Vagina (tissue), 2 donors: ENCODE measurements around the gene ARHGEF2. TPM values are rescaled to one million over a fixed set of nuclear protein-coding genes. Genes with fewer than 3 reads are reported as not detected.
A peak's percentile ranks its signal among the peaks of the same experiment; 100 is the strongest.

ENCODE experiments used
- DNase-seq, 2 donors: peaks; one replicate each; pipeline ENCODE4 v3.0.0-alpha.2; 2017; ENCODE audit errors: extremely low spot score in 2 of 2
- H3K27ac ChIP-seq: fragments of 200-600 bp; sonication (generic); one replicate; pipeline ENCODE4 v1.5.1; 2019
- H3K27me3 ChIP-seq: fragments of 200-600 bp; sonication (generic); one replicate; pipeline ENCODE4 v1.5.1; 2019
- H3K36me3 ChIP-seq, 2 donors: fragments of 200-600 bp; sonication (generic); one replicate each; pipeline ENCODE4 v1.5.1; 2017 to 2019
- H3K4me1 ChIP-seq: fragments of 200-600 bp; sonication (generic); one replicate; pipeline ENCODE4 v1.5.1; 2019
- H3K4me3 ChIP-seq, 2 donors: fragments of 200-600 bp; sonication (generic); 1 replicate in 1 of 2; 2 replicates in 1 of 2; pipeline ENCODE4 v1.5.1; 2016 to 2019
- H3K9me3 ChIP-seq: fragments of 200-600 bp; sonication (generic); one replicate; pipeline ENCODE4 v1.5.1; 2019
- POLR2A ChIP-seq, 2 donors: fragments of 450-650 bp; IDR thresholded peaks; one replicate each; pipeline ENCODE4 v1.6.1; 2017; ENCODE audit warnings: antibody characterized with exemption in 2 of 2, mild to moderate bottlenecking in 2 of 2, moderate library complexity in 2 of 2
- POLR2AphosphoS5 ChIP-seq, 2 donors: sonication (generic); formaldehyde crosslinking; IDR thresholded peaks; one replicate each; pipeline ENCODE4 v1.9.0; 2017; ENCODE audit warnings: antibody characterized with exemption in 2 of 2, mild to moderate bottlenecking in 2 of 2, low read depth in 1 of 2; ENCODE audit not compliant: insufficient read depth in 1 of 2
- intact Hi-C: fragments of 100-400 bp; cut with DNase I; formaldehyde crosslinking; loops from one replicate; pipeline ENCODE4 v1.15.1; 2023
- total RNA-seq: library from RNA; depleted of rRNA; stranded (reverse); fragments of >200 nt; gene quantifications from one replicate; pipeline ENCODE4 v1.2.3, GENCODE V29; 2016
- TF ChIP-seq, protein P1 (sequence below), 3 experiments: fragments of 450-650 bp in 2 of 3; fragments of 200-600 bp in 1 of 3; sonication (generic) in 1 of 3; IDR thresholded peaks; one replicate each; pipeline ENCODE4 v1.5.1; 2017 to 2019; ENCODE audit warnings: antibody characterized with exemption in 3 of 3, mild to moderate bottlenecking in 2 of 3, moderate library complexity in 2 of 3

The ARHGEF2 gene
- total RNA-seq, 1 donor from 2014 or later, result 76.4 TPM

DNA sequence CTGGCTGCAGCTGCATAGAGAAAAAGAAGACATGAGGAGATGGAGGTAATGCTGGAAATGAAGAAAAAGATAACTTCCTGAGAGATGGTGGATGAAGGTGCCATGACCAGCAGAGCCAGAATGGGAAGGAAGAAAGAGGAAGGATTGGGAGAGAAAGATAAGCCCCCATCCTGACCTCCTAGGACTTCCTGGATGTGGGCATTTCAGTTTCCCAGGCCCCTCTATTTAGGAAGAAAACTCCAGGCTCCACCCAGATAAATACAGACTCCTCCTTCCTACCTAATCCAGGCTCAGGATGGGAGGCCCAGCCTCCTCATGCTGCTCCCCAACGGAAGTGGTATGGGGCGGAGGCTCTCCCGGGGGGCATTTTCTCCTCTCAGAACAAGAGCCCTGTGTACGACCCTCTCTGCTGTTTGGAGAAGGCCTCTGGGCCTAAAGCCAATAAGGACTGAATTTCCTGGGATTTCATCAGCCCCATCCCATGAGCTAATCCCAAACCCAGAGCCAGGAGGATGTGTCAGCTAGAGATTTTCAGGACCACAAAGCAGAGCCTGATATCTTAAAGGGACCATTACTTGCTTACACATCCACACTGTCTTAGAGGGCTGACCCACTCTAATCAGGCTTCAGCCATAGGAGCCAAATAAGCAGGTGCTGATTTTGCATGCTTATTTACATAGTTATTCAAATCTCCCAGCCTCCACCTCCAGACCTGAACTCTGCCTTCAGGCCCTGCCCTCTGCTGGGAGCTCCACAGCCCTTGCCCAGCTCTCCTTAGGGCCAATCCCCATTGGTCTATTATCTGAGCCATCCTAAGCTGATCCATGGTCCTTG is 5.1 kb upstream of the ARHGEF2 start:
- H3K27me3 ChIP-seq, result no peaks in the 10 kb centered on the region
- peak overlapping the region; percentile 32 to 36 for H3K4me3 ChIP-seq
- no peak for DNase-seq
- no peaks in the 10 kb centered on the region for H3K36me3 ChIP-seq
- TF ChIP-seq POLR2A (IDR thresholded peaks at IDR 0.05) (no peak), POLR2AphosphoS5 (IDR thresholded peaks at IDR 0.05; ENCODE audit: insufficient read depth in 1 of 2, low read depth in 1 of 2) (peak; percentile 48 to 62)
- intact Hi-C loops, result loop anchor here (5.0 kb wide), 1 partner anchor 41 kb away; the partner anchor contains the start of gene RXFP4
- no peaks in the 10 kb centered on the region for H3K9me3 ChIP-seq
- H3K4me1 ChIP-seq, result peaks cover 59% of the 10 kb centered on the region
- H3K27ac ChIP-seq, result peak overlapping the region; percentile 95

GRCh38 chr1:155982106-155982505 is 3.8 kb upstream of the ARHGEF2 start:
- intact Hi-C loops, result loop anchor here (5.0 kb wide), 1 partner anchor 40 kb away; the partner anchor contains the start of gene RXFP4
- peak overlapping the region; percentile 26 to 36 for H3K4me3 ChIP-seq

DNA sequence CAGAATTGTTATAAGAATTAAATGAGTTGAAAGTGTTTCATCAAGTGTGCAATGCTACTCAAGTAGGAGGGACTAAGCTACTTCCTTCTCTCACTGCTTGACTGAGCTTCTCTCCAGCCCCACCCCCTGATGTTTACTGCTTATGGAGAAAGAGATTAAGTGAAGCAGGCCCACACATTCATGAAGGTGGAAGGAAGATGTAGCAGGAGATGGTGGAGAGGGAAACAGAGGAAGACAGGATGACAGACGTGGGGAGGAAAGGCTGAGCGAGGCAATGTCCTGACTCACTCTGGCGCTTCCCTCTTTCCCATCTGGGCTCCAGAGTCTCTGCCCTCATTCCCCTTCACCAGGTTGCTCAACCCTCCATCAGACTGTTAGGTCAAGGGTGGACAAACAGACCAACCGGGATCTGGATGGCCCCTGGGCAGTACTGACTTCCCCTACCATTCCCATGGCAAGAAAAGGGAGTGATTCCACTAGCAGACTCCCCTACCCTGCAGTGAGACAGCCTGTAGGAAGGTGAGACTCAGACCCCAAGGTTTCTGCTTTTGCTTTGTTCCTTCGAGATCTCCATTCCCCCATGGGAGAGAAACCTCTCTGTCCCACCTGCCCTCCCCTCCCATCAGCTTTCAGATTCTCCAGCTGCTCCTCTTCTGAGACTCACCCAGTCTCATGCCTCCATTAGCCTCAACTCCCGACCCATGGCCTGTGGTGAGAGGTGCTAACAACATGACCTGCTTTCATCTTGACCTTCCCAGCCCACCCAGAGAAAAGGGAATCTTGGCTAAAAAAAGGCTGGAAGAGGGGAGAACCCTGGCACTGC is 3.1 kb upstream of the ARHGEF2 start:
- H3K27ac ChIP-seq, result peak overlapping the region; percentile 95
- H3K4me3 ChIP-seq, result peak overlapping the region; percentile 26 to 36
- H3K9me3 ChIP-seq, result no peaks in the 10 kb centered on the region
- H3K36me3 ChIP-seq, result no peaks in the 10 kb centered on the region
- intact Hi-C loops, result loop anchor here (5.0 kb wide), 1 partner anchor 39 kb away; the partner anchor contains the start of gene RXFP4
- no peak for DNase-seq
- H3K27me3 ChIP-seq, result no peaks in the 10 kb centered on the region
- H3K4me1 ChIP-seq, result peaks cover 71% of the 10 kb centered on the region
- TF ChIP-seq POLR2AphosphoS5 (IDR thresholded peaks at IDR 0.05; ENCODE audit: insufficient read depth in 1 of 2, low read depth in 1 of 2) (peak in 1 of 2 donors; percentile 36), POLR2A (IDR thresholded peaks at IDR 0.05) (no peak)
- TF ChIP-seq, protein P1, sequence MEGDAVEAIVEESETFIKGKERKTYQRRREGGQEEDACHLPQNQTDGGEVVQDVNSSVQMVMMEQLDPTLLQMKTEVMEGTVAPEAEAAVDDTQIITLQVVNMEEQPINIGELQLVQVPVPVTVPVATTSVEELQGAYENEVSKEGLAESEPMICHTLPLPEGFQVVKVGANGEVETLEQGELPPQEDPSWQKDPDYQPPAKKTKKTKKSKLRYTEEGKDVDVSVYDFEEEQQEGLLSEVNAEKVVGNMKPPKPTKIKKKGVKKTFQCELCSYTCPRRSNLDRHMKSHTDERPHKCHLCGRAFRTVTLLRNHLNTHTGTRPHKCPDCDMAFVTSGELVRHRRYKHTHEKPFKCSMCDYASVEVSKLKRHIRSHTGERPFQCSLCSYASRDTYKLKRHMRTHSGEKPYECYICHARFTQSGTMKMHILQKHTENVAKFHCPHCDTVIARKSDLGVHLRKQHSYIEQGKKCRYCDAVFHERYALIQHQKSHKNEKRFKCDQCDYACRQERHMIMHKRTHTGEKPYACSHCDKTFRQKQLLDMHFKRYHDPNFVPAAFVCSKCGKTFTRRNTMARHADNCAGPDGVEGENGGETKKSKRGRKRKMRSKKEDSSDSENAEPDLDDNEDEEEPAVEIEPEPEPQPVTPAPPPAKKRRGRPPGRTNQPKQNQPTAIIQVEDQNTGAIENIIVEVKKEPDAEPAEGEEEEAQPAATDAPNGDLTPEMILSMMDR (IDR thresholded peaks at IDR 0.05), result no peak

More at GRCh38 chr1:155982106-155982505, 3.8 kb upstream of the ARHGEF2 start:
- Histone ChIP-seq H3K36me3 (no peaks in the 10 kb centered on the region), H3K27me3 (no peaks in the 10 kb centered on the region), H3K27ac (peak overlapping the region; percentile 95), H3K4me1 (peaks cover 65% of the 10 kb centered on the region), H3K9me3 (no peaks in the 10 kb centered on the region)
- no peak for DNase-seq
- TF ChIP-seq POLR2A (IDR thresholded peaks at IDR 0.05) (no peak), POLR2AphosphoS5 (IDR thresholded peaks at IDR 0.05; ENCODE audit: insufficient read depth in 1 of 2, low read depth in 1 of 2) (no peak)
- TF ChIP-seq, protein P1 (IDR thresholded peaks at IDR 0.05), result no peak

DNA sequence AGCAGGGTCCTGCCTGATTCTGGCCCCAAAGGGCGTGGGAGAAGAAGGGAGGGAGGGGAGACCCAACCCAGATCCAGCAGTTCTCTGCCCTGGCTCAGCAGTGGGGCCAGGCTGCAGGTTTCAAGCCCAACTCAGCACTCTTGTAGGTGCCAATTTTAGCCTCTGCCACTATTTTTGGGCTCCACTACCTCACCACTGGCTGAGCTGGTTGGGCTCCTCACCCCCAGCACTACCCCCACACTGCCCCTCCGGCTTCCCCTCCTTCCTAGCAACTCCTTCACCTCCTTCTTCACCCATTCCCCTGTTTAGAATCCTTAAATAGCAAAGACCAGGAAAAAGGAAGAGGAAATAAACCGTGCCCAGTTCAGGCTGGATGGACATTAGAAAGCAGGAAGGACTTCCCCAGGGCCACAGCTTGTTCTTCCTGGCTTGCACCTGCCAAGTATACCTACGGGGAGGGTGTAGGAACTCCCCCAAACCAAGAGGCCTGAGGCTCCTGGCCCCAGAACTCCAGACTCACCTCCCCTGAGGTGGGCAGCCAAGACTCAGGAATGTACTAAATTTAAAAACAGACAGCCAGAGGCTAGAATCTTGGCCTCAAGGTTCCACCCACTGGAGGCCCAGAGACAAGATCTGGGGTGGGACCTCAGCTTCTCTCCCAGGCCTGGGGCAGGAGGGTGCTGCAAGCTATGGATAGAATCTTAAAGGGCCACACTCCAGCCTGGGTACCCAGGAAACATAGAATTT is 1.4 kb upstream of the ARHGEF2 start:
- H3K4me1 ChIP-seq, result peaks cover 87% of the 10 kb centered on the region

GRCh38 chr1:155978973-155979429 is 654 bp upstream of the ARHGEF2 start:
- peak overlapping the region; percentile 95 for H3K27ac ChIP-seq
- H3K27me3 ChIP-seq, result no peaks in the 10 kb centered on the region
- peak overlapping the region; percentile 85 to 87 for H3K4me3 ChIP-seq
- H3K4me1 ChIP-seq, result peaks cover 89% of the 10 kb centered on the region
- no peaks in the 10 kb centered on the region for H3K36me3 ChIP-seq
- DNase-seq, result no peak
- TF ChIP-seq POLR2AphosphoS5 (IDR thresholded peaks at IDR 0.05; ENCODE audit: insufficient read depth in 1 of 2, low read depth in 1 of 2) (no peak), POLR2A (IDR thresholded peaks at IDR 0.05) (no peak)
- TF ChIP-seq, protein P1 (IDR thresholded peaks at IDR 0.05), result no peak
- H3K9me3 ChIP-seq, result no peaks in the 10 kb centered on the region
- intact Hi-C loops, result no loop called here

More for the DNA sequence above, 1.4 kb upstream of the ARHGEF2 start:
- intact Hi-C loops, result loop anchor here (5.0 kb wide), 1 partner anchor 37 kb away; the partner anchor contains the start of gene RXFP4
- no peaks in the 10 kb centered on the region for H3K36me3 ChIP-seq
- H3K27ac ChIP-seq, result peak overlapping the region; percentile 95
- no peaks in the 10 kb centered on the region for H3K9me3 ChIP-seq
- no peaks in the 10 kb centered on the region for H3K27me3 ChIP-seq
- TF ChIP-seq POLR2A (IDR thresholded peaks at IDR 0.05), result no peak
- peak in 1 of 2 donors; percentile 41 for TF ChIP-seq POLR2AphosphoS5 (IDR thresholded peaks at IDR 0.05; ENCODE audit: insufficient read depth in 1 of 2, low read depth in 1 of 2)
- H3K4me3 ChIP-seq, result peak overlapping the region; percentile 85 to 87
- no peak for DNase-seq
